ENCODE results near the gene RAB40C.
A peak's percentile ranks its signal among the peaks of the same experiment; 100 is the strongest.

The RAB40C gene

GRCh38 chr16:586645-587590 lies 2.9 kb upstream of the RAB40C start:
- no peak for DNase-seq (ENCODE audit: low read depth in 2 of 2)
- H3K4me3 ChIP-seq (replicated peaks in 1 of 2; ENCODE audit: low read depth in 2 of 2, low read length in 2 of 2) = no peak overlapping the region
- no peak for TF ChIP-seq CTCF (IDR thresholded peaks at IDR 0.05; ENCODE audit: low read depth, low read length)

DNA sequence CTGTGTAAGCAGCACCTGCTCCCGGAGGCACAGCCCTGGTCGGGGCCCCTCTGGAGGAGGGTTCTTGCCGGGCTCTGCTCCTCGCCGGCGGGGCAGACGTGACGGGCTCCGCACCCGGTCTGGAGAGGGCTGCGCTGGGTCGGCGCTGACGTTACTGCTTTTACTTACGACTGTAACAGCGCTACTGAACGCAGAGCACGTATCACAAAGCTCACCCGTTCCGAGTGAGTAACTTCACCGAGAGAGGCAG lies 1.3 kb upstream of the RAB40C start:
- no peak for TF ChIP-seq CTCF (IDR thresholded peaks at IDR 0.05; ENCODE audit: low read depth, low read length)
- H3K4me3 ChIP-seq (replicated peaks in 1 of 2; ENCODE audit: low read depth in 2 of 2, low read length in 2 of 2) = peak overlapping the region; percentile 71 to 93
- peak; percentile 72 to 75 for DNase-seq (ENCODE audit: low read depth in 2 of 2)

DNA sequence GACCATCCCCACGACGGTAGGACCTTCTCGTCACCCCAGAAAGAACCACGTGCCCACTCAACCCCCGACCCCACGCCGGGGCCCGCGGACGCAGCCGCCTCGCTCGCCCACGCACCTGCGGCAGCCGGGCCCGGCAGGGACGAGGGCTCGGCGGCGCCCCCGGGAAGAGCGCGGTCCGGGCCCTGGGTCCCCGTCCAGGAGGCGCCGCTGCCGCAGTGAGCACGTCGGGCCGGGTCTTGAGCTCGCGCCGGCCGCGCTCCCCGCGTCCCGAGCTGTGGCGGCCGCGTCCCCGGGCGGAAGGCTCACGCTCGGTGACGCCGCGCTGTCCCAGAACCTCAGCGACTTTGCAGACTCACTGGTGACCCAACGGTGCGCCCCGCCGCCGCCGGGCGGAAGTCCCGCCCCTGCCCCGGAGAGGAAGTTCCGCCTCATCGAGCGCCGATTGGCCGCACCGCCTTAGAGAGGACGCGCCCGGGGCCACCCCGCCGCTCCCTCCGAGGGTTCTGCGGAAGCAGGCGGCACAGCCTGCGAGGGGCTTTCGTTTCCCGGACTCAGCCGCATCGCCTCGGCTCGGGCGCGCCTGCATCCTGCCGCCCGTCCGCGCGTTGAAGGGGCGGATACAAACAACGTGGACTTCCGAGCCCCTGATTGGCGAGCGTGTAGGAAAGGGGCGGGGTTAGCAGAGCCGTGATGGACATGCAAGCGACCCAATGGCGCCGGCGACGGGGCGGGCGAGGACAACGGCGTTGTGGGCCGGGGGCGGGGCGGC lies 793 bp upstream of the RAB40C start:
- no peak for TF ChIP-seq CTCF (IDR thresholded peaks at IDR 0.05; ENCODE audit: low read depth, low read length)
- peak overlapping the region; percentile 71 to 93 for H3K4me3 ChIP-seq (replicated peaks in 1 of 2; ENCODE audit: low read depth in 2 of 2, low read length in 2 of 2)
- DNase-seq (ENCODE audit: low read depth in 2 of 2) = peak; percentile 98

- DNase-seq (ENCODE audit: low read depth in 2 of 2) = peak; percentile 47 to 58
- TF ChIP-seq CTCF (IDR thresholded peaks at IDR 0.05; ENCODE audit: low read depth, low read length) = no peak
- peak overlapping the region; percentile 83 to 88 for H3K4me3 ChIP-seq (replicated peaks in 1 of 2; ENCODE audit: low read depth in 2 of 2, low read length in 2 of 2)
Observed at GRCh38 chr16:590188-590814, 435 bp downstream of the RAB40C start.

DNA sequence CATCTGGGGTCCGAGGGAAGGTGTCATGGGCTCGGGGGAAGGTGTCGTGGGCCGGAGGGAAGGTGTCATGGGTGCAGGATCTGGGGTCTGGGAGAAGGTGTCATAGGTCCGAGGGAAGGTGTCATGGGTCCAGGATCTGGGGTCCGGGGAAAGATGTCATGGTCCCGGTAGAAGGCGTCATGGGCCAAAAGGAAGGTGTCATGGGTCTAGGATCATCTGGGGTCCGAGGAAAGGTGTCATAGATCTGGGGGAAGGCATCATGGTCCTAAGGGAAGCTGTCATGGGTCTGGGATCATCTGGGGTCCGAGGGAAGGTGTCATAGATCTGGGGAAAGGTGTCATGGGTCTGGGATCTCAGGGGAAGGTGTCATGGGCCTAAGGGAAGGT lies 942 bp downstream of the RAB40C start:
- TF ChIP-seq CTCF (IDR thresholded peaks at IDR 0.05; ENCODE audit: low read depth, low read length) = no peak

DNA sequence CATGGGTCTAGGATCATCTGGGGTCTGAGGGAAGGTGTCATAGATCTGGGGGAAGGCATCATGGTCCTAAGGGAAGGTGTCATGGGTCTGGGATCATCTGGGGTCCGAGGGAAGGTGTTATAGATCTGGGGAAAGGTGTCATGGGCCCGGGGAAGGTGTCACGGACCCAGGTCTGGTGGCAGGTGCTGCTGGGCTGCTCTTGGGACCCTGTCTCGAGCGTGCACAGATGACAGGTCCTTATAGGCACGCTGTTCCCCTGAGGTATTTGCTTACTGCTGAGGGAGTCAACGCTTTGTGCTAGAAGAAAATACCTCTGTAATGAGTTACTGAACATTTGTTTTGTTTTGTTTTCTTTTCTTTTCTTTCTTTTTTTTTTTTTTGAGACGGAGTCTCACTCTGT lies 1.4 kb downstream of the RAB40C start:
- no peak for TF ChIP-seq CTCF (IDR thresholded peaks at IDR 0.05; ENCODE audit: low read depth, low read length)

More for the DNA sequence above, 942 bp downstream of the RAB40C start:
- H3K4me3 ChIP-seq (replicated peaks in 1 of 2; ENCODE audit: low read depth in 2 of 2, low read length in 2 of 2) = peak overlapping the region; percentile 83 to 88
- no peak for DNase-seq (ENCODE audit: low read depth in 2 of 2)

More for the DNA sequence above, 1.4 kb downstream of the RAB40C start:
- DNase-seq (ENCODE audit: low read depth in 2 of 2) = no peak
- H3K4me3 ChIP-seq (replicated peaks in 1 of 2; ENCODE audit: low read depth in 2 of 2, low read length in 2 of 2) = peak overlapping the region; percentile 83 to 88

All from cardiac fibroblast (primary cell).